OCI-M2 (cell line): ENCODE results near the gene EME2.

Experiments used
- DNase-seq: peaks from one replicate; lab custom pipeline; 2025; ENCODE audit not compliant: unreplicated experiment; lab: John Stamatoyannopoulos, UW

Gene EME2

GRCh38 chr16:1766701-1767100 lies 5.9 kb upstream of the EME2 start:
- DNase-seq, result no peak

GRCh38 chr16:1767116-1767994 lies 5.3 kb upstream of the EME2 start:
- no peak for DNase-seq

GRCh38 chr16:1768061-1768766 lies 4.4 kb upstream of the EME2 start:
- no peak for DNase-seq

- DNase-seq, result no peak
Observed at GRCh38 chr16:1768767-1769401, 3.7 kb upstream of the EME2 start.

- no peak for DNase-seq
Observed at GRCh38 chr16:1769402-1770300, 3.0 kb upstream of the EME2 start.

GRCh38 chr16:1770328-1771187 lies 2.1 kb upstream of the EME2 start:
- no peak for DNase-seq

- no peak for DNase-seq
Observed at GRCh38 chr16:1771188-1771863, 1.3 kb upstream of the EME2 start, which contains the start of gene NME3. Gene NME3 (minus strand): TSS chr16:1771543. CDS start chr16:1771534, 9 bp downstream.

- no peak for DNase-seq
Observed at GRCh38 chr16:1771864-1772361, 697 bp upstream of the EME2 start.

GRCh38 chr16:1772908-1773702 lies 495 bp downstream of the EME2 start, which contains the start of gene MRPS34:
Gene MRPS34 (minus strand): TSS chr16:1773134. CDS start chr16:1773119, 15 bp downstream.
- DNase-seq, result no peak

- DNase-seq, result no peak
Observed at GRCh38 chr16:1773703-1774447, 1.3 kb downstream of the EME2 start.

- no peak for DNase-seq
Observed at GRCh38 chr16:1774448-1774780, 1.8 kb downstream of the EME2 start.

- no peak for DNase-seq
Observed at GRCh38 chr16:1775006-1775845, 2.6 kb downstream of the EME2 start.

- DNase-seq, result no peak
Observed at GRCh38 chr16:1775846-1776671, 3.4 kb downstream of the EME2 start.

- no peak for DNase-seq
Observed at GRCh38 chr16:1776672-1776955, 4.0 kb downstream of the EME2 start.

- no peak for DNase-seq
Observed at GRCh38 chr16:1776991-1777374, 4.4 kb downstream of the EME2 start.
